GM19452 (cell line): ENCODE data around the gene FBXO47.

ENCODE experiments used
- ATAC-seq: cut with Tn5 transposase; IDR thresholded peaks from one replicate; pipeline ENCODE4 v1.9.1; 2021; ENCODE audit not compliant: unreplicated experiment

The FBXO47 gene

GRCh38 chr17:38905375-38905774 lies 61.8 kb downstream of the FBXO47 start:
- no peak for ATAC-seq

- no peak for ATAC-seq
Observed at GRCh38 chr17:38904892-38905291, 62.3 kb downstream of the FBXO47 start.

- ATAC-seq = no peak
Observed at GRCh38 chr17:38903404-38903803, 63.8 kb downstream of the FBXO47 start.

- ATAC-seq = no peak
Observed at GRCh38 chr17:38900978-38901656, 66.1 kb downstream of the FBXO47 start.

- ATAC-seq = no peak
Observed at GRCh38 chr17:38899421-38899820, 67.8 kb downstream of the FBXO47 start.

- ATAC-seq = peak; percentile 85
Observed at GRCh38 chr17:38898812-38899348, 68.3 kb downstream of the FBXO47 start.

GRCh38 chr17:38898291-38898679 lies 68.9 kb downstream of the FBXO47 start:
- ATAC-seq = peak; percentile 29

GRCh38 chr17:38897671-38898290 lies 69.4 kb downstream of the FBXO47 start:
- no peak for ATAC-seq

GRCh38 chr17:38897176-38897575 lies 70.0 kb downstream of the FBXO47 start:
- ATAC-seq = no peak

- no peak for ATAC-seq
Observed at GRCh38 chr17:38896346-38896954, 70.8 kb downstream of the FBXO47 start.

GRCh38 chr17:38894276-38894675 lies 72.9 kb downstream of the FBXO47 start:
- ATAC-seq = no peak

GRCh38 chr17:38893607-38894006 lies 73.6 kb downstream of the FBXO47 start:
- no peak for ATAC-seq

GRCh38 chr17:38893113-38893512 lies 74.1 kb downstream of the FBXO47 start:
- ATAC-seq = no peak

GRCh38 chr17:38892620-38893019 lies 74.6 kb downstream of the FBXO47 start:
- ATAC-seq = no peak

- ATAC-seq = no peak
Observed at GRCh38 chr17:38892083-38892482, 75.1 kb downstream of the FBXO47 start.

- ATAC-seq = no peak
Observed at GRCh38 chr17:38891441-38891840, 75.8 kb downstream of the FBXO47 start.

GRCh38 chr17:38890410-38890746 lies 76.8 kb downstream of the FBXO47 start:
- no peak for ATAC-seq

- ATAC-seq = no peak
Observed at GRCh38 chr17:38889745-38890409, 77.3 kb downstream of the FBXO47 start.

- no peak for ATAC-seq
Observed at GRCh38 chr17:38888842-38889241, 78.4 kb downstream of the FBXO47 start.

- ATAC-seq = no peak
Observed at GRCh38 chr17:38886643-38887010, 80.6 kb downstream of the FBXO47 start.
